Ammon's horn (tissue), 1 donor: ENCODE data around the gene UBASH3A.

Source experiments
- DNase-seq: peaks from one replicate; pipeline ENCODE4 v3.0.0-alpha.2; 2016; ENCODE audit warnings: low spot score

The UBASH3A gene

DNA sequence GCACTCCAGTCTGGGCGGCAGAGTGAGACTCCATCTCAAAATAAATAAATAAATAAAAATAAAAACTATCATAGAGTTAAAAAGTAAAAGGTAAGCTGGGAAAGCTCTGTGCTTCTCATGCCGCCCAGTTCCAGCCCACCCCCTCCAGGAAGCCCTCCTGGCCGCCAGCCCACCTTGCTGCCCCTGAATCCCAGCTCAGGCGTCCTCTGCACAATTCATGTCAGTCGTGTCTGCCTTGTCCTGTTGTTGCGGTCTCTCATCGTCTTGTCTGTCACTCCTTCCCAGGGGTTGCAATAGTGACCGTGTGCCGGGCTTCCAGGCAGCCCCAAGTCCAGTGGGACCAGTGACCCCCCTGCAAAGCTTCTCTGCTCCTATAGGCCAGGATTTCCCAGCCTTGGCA lies 48.2 kb downstream of the UBASH3A start:
- no peak for DNase-seq

DNA sequence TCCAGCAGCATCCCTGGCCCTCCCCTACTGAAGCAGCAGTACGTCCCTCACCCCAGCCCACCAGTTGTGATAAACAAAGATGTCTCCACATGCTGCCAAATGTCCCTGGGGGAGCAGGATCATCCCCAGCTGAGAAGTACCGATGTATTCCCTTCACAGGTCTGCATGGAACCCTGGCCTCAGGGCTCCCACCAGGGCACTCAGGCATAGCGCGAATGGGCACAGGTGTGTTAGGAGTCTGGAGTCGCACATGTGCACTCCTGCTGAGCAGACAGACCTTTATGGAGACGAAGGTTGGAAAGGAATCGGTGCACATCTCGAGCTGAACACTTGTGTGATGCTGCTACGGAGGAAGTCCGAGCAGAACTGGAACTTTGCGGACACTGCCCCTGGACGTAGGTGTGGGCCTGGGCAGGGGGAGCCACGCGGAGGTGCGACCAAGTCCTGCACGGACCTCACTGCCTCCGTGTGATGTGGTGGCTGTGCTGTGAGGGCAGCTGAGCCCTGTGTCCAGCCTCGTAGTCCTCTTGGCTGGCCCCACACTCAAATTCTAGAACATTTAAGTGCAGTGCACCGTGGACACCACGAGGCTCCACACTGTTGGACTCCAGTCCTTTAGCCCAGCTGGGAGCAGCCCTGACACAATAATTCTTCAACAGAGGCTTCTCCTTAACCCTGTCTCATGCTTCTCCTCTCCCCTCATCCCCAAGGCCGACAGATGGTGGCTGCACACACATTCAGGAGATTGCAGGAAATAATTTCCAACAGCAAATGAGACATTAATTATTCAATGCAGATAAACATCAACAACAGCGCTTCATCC lies 48.9 kb downstream of the UBASH3A start:
- DNase-seq: no peak

DNA sequence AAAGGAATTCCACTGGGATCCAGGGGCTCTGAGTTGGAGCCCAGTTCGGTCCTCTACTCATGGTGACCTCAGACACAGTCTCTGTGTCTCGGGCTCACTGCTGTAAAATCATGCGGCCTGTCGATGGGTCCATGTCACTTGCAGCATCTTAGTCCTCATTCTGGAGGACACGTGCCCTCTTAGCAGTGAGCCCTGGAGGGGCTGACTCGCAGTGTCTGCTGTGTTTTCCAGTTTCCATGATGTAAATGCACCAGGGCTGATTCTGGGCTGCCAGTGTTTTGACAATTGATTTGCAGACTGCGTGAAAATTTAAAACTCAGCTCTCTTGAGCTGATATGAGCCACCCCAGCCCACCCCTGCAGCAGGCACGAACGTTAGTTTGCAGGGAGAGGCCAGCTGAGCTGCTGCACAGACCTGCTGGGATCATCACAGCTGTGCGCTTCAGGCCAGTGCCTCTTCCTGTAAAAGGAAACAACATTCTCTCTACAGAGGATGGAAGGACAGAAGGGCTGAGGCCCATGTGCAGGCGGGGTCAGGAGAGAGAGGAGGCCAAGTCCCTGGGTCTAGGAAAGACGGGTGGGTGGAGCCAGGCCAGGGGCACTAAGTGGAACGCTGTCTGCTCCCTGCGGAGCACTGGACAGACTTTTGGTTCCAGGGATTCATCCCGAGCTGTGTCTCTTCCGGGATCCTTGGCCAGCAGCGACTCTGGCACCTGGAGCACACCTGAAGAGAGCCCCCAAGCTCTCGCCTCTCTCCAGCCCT lies 49.7 kb downstream of the UBASH3A start:
- no peak for DNase-seq

DNA sequence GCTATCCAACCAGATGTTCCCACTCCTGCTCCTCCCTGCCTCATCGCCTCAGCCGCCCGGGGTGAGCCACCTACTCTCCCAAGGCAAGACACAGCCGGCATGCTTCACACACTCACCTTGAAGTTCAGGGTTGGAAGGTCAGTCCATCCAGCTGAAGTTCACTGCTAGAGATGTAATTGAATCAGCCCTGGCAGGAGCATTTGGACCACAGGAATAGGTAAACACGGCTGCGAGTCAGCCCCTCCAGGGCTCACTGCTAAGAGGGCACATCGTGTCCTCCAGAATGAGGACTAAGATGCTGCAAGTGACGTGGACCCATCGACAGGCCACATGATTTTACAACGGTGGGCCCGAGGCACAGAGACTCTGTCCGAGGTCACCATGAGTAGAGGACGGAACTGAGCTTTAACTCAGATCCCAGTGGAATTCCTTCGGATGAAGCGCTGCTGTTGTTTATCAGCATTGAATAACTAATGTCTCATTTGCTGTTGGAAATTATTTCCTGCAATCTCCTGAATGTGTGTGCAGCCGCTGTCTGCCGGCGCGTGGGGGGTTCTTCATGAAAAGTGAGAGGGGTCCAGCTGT lies 50.4 kb downstream of the UBASH3A start:
- DNase-seq: no peak

DNA sequence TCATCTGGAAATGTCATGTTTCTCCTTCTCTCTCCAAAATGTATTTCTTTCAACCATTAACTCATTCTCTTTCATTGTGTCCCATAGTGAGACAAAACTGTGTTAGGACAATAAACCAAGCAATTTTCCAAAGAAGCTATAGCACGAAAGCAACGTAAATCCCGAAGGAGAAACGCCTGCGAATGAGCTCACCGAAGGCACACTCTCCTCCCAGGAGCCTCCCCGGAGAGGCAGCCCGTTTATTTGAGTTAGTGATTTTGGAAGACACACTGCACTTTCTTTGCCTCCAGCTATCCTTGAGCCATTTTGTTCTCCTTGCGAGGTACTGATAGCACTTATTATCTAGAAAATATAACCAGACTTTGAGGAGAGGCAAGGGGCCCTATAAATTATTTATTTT lies 51.1 kb downstream of the UBASH3A start:
- no peak for DNase-seq

DNA sequence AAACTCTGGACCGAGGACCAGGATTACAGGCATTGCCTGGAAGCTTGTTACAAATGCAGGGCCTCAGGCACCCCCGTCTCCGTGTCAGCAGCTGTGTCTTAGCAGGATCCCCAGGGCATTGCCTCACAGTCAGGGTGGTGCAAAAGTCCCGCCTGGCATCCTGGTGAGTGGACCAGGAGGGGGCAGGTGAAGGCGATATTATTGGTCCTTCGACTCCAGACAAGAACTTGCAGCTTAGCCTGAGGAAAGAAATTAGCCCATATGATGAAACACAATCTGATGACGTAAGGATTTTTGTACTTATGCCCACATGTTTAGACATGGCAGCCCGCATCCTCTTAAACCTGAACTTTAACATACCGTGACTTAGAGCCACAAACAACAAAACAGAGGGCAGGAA lies 51.5 kb downstream of the UBASH3A start:
- no peak for DNase-seq

DNA sequence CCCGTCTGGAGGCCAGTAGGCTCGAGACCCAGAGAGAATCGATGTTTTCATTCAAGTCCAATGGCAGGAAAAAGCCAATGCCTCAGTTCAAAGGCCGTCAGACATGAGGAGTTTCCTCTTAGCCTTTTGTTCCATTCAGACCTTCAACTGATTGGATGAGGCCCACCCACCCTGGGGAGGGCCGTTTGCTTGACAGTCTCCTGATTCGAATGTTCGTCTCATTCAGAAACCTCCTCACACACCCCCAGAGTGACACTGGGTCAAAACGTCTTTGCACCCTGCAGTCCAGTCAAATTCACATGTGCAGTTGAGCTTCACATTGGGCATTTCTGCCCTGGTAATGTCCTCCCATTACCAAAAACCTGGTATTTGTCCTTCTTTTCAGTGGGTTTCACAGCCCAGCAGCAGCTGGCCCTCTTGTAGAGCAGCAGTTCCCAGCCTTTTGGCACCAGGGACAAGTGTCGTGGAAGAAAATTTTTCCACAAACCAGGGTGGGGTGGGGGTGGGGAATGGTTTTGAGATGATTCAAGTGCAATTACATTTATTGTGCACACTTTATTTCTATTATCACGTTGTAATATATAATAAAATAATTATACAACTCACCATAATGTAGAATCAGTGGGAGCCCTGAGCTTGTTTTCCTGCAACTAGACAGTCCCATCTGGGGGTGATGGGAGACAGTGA lies 52.2 kb downstream of the UBASH3A start:
- DNase-seq: no peak

DNA sequence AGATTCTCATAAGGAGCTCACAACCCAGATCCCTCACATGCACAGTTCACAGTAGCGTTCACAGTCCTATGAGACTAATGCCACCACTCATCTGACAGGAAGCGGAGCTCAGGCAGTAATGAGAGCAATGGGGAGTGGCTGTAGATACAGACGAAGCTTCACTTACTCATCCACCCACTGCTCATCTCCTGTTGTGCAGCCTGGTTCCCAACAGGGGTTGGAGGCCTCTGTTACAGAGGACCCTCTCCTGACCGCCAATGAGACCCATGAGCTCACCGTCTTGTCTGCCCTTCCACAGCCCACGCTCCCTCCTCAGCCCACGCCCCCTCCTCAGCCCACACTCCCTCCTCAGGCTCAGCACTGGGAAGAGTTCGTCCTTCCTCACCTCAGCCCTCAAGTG lies 52.8 kb downstream of the UBASH3A start:
- DNase-seq: no peak

DNA sequence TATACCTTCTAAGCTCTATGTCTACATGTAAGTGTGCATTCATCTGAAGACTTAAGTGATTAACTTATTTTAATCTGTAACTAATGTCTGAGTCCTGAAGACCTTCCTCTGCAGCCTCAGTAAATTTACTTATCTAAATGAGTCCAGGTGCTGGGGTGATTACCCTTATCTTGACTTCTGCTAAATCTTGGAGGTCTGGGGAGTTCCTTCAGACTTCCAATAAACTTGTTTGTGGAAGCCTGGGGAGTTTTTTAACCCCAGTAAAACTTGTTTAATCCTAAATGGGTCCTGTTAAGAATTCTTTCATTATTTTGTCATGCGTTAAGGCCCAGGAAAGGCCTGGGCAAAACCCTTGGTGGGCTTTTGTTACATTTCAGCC lies 55.4 kb downstream of the UBASH3A start:
- no peak for DNase-seq

DNA sequence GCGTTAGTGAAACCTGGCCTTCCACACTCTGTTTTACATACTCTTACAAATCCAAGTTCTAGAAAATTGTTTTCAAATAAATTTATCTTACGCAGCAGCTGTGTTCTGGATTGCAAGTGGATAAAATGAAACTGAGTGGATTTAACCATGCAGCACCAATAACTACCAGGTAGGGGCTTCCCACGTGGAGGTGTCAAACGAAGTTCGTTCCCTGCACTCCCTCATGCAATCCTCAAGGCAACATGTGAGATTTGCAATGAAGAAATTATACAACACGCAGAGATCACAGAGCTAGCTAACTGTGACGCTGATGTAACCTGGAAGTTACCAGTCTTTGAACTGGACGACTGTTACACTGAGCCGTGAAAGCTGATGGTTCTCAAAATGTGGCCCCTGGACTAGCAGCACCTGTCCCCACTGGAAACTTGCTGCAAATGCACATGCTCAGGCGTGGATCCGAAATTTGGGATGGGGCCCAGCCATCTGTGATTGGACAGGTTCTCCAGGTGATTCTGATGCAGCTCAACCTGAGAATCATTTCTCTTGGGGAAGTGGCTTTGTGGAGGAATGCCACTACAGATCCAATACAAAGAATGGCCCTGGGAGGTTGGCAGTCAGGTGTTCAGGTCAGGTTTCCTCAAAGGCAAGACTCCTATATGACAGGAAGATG lies 56.0 kb downstream of the UBASH3A start:
- DNase-seq: no peak

DNA sequence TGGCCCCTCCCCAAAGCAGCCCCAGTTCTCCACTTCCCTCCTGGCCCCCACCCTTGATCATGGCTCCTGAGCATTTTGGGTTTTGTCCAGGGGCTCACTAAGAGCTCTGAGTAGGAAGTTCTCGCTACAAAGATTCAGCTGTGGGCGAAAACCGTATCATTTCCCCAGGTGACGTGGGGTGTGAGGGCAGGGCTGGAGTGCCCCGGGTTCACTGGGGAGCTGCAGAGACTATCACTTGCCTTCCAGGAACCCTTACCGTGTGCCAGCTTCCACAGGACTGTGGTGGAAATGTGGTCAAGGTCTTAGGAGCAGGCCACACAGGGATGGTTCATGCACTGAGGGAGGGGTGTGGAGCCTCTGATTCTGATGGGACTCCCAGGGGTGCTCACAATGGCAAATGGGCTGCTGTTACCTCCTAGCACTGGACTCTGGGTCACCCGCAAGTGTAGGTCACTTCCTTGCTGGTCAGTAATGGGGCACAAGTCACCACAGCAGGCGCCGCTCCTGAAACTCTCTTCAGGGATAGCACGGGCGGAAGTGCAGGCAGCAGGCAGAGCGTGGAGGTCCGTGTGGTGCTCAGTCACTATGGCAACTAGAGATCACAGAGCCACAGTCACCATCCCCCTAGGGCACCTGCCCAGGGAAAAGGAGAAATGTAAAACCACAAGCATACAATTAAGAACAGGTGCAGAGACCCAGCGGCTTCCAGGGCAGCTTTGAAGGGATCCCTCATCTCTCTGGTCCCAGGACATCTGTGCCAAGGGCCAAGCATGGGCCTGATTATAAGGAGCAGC lies 56.9 kb downstream of the UBASH3A start:
- DNase-seq: no peak

DNA sequence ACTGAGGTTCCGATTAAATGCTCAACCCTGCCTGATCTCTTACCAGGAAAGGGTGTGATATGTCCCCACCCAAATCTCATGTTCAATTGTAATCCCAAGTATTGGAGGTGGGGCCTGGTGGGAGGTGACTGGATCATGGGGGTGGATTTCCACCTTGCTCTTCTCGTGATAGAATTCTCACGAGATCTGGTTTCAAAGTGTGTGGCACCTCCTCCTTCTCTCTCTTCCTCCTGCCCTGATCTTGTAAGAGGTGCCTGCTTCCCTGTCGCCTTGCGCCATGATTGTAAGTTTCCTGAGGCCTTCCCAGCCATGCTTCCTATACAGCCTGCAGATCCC lies 57.5 kb downstream of the UBASH3A start:
- no peak for DNase-seq

DNA sequence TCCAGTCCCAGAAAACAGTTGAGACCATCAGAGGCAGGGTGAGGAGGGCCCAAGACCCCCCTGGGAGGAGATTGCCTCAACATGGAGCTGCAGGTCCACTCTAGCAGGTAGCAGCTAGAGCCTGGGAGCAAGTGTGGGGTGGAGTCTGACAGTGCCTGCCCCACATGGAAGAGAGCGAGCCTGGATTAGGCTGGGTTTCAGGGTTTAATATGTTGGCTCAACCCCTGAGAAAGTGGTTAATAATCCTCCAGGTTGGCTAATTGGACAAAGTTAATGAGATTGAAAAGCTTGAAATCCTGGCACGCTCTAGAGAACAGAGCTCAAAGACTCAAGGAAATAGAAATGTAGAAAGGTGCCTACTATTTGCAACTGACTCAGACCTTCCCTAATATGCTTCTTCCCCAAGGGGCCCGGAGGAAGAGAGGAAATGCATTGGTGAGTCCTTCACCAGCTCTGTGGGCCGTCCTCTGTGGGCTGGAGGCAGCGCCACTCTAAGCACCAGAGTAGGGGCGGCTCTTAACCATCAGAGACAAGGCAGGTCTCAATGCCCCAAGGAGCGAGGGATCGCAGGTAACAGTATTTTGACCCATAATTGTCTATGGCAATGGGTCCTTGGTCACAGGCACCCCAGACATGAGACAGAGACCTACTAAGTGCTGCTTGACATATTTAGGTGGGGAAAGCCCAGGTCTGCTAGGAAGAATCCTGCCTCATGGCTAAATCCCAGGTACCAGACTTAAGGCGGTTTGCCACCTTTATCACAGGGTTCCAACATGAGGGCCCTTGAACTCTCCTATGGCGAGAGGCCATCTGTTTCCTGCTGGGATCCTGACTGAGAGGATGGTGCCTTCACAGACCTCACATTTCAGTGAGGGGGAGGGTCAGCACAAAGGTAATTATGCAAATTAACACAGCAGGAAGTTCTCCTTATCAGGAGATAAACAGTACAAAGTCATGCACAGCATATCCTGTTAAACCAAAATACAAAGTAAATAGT lies 58.5 kb downstream of the UBASH3A start:
- no peak for DNase-seq

DNA sequence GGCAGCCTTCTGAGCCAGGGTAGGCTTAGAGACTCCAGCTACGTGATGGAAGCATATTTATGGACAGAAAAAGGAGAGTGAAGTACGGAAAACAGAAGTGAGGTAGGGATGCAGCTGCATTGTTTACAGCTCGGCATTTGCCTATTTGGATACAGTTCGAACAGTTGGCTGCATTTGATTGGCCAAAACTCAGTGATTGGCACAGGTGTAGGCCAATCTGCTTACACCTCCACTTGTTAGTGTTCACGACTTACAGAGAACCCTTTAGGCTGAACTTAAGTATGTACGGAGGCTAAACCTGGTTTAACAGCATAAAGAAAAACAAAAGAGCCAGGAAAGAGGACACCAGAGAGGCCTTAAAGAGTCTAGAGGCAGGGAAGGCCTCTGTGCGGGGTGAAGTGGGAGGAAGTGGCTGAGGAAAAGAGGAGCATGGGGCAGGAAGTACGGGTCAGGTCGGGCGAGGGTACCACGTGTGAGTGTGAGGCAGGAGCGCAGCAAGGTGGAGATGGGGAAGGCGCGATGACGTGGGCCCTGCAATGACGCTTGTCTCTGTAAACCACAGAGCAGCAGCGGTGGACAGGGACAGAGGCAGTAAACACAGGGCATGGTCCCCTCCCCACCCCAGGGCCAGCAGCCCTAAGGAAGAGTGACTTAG lies 60.3 kb downstream of the UBASH3A start:
- DNase-seq: peak; percentile 74

DNA sequence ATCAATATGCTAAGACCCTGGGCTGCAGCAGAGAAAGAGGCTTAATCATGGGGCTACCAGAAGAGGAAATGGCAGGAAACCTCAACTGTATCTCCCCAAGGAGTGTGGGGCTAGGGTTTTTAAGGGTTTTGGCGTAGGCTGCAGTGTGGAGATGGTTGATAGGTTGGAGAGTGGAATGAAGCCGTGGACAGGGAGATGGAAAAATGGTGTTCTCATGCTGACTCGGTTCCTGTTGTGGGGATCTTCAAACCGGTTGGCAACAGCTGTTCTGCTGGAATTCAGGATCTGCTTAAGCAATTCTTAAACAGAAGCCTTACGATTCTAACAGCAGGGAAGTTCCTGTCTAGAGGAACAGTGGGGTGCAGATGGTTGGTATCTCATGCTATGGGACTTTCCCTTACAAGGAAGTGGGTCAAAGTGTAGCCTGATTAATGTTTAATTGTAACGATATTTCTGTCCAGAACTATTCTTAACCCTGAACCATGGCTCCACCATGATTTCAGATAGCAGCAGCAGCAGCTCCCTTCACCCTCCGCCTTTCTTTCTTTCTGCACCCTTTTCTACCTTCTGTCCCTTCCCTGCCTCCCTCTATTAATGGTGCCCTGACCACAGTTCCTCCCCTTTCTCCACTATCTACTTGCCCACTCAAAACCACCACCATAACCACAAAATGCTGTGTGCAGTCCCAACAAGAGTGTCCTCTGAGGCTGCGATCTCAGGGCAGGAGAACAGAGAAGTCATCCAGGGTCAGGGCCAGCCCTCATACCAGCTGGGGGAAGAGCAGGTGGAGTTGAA lies 61.5 kb downstream of the UBASH3A start:
- peak; percentile 29 for DNase-seq

DNA sequence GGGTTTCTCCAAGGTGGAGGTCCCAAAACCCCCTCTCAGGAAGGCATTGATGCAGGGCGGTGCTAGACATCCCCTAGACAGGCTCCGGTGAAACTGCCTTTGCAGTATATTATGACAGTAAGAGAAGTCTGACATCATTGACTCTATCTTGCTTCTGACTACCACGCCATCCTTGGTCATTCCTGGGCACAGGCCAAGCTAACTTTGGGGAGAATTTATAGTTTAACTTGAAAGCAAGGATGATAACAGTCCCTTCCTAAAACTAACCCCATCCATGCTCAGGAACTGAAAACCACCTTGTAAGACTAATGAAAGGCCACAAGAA lies 62.1 kb downstream of the UBASH3A start:
- DNase-seq: no peak

DNA sequence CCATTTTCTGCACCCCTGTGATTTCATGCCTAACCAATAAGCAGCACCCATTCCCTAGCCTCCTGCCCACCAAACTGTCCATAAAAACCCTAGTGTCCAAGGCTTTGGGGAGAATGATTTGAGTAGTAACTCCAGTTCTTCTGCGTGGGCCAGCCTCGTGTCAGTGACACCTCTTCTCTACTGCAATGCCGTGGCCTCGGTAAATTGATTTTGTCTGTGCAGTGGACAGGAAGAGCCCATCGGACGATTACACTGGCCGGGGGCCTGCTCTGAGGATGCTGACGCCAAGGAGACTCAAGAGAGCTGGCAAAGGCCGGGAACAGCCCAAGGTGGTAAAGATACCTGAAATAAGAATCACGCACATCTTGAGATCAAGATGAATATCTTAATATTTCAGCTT lies 63.0 kb downstream of the UBASH3A start:
- DNase-seq: no peak

DNA sequence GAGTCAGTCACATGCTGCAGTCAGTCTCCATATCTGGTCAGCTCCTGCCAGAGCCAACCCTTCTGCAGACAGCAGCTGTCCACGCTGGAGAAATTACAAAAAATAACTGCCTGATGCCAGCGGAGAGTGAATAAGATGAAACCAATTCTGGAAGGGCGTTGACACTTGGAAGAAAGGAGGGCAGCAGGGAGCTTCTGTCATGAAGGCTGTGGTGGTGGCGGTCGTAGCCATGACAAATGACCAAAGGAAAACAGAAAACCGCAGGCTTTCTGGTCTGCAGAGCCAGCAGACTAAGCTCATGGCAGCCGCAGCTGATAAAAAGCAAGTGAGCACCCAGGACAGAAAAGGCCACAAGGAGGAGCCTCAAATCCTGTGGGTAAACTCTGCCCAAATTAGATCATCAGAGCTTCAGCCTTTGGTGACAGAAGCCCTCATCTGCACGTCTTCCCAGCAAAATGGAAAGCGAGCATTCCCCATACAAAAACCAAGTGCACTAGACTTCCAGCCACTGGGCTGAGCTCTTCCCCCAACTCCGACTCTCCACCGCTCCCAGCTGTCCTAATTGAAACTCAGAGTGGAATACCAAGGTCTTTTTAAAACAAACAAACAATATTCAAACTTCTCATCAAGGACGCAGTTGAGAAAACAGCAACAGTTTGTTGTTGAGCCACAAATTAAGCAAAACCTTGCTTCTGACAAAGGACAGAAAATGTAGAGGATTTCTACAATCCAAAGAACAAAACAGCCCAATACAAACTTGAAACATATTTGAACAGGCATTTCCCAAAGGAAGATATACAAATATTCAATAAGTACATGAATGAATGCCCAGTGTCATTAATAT lies 63.7 kb downstream of the UBASH3A start:
- DNase-seq: peak; percentile 29
